ENCODE results near the gene FNBP1.
"Not testable (repeated sequence)": the region's sequence is repeated elsewhere in the genome, so short reads cannot be mapped to it uniquely, and the experiment has no call there.

Gene FNBP1

GRCh38 chr9:129946246-129946995, 96.6 kb downstream of the FNBP1 start:
- FAIRE-seq (no peak), DNase-seq (ENCODE audit: insufficient read length, low spot score) (no peak)
- no peak for TF ChIP-seq CTCF (IDR thresholded peaks at IDR 0.05; ENCODE audit: insufficient read depth, missing control alignments)

- no peak for DNase-seq (ENCODE audit: insufficient read length, low spot score)
- FAIRE-seq, result no peak
- TF ChIP-seq CTCF (IDR thresholded peaks at IDR 0.05; ENCODE audit: insufficient read depth, missing control alignments), result no peak
Measured at GRCh38 chr9:129945314-129945713, 97.7 kb downstream of the FNBP1 start.

GRCh38 chr9:129944506-129945116, 98.4 kb downstream of the FNBP1 start:
- FAIRE-seq (no peak), DNase-seq (ENCODE audit: insufficient read length, low spot score) (no peak)

GRCh38 chr9:129939431-129939830, 103.6 kb downstream of the FNBP1 start:
- no peak for TF ChIP-seq CTCF (IDR thresholded peaks at IDR 0.05; ENCODE audit: insufficient read depth, missing control alignments)
- DNase-seq (ENCODE audit: insufficient read length, low spot score) (no peak), FAIRE-seq (no peak)

More at GRCh38 chr9:129944506-129945116, 98.4 kb downstream of the FNBP1 start:
- TF ChIP-seq CTCF (IDR thresholded peaks at IDR 0.05; ENCODE audit: insufficient read depth, missing control alignments), result no peak

GRCh38 chr9:129938291-129938979, 104.6 kb downstream of the FNBP1 start:
- TF ChIP-seq CTCF (IDR thresholded peaks at IDR 0.05; ENCODE audit: insufficient read depth, missing control alignments), result no peak
- FAIRE-seq (no peak), DNase-seq (ENCODE audit: insufficient read length, low spot score) (no peak)

GRCh38 chr9:129937879-129938278, 105.1 kb downstream of the FNBP1 start:
- DNase-seq (ENCODE audit: insufficient read length, low spot score); FAIRE-seq: not testable (repeated sequence)

- DNase-seq (ENCODE audit: insufficient read length, low spot score), result no peak
- TF ChIP-seq CTCF (IDR thresholded peaks at IDR 0.05; ENCODE audit: insufficient read depth, missing control alignments), result no peak
- FAIRE-seq, result no peak
Measured at GRCh38 chr9:129936222-129936621, 106.8 kb downstream of the FNBP1 start.

Measured in D721Med (cell line).